Activated T-cell treated with anti-CD3 and anti-CD28 coated beads for 48 hours (primary cell): ENCODE results near the gene EPB41L5.
"Not testable (repeated sequence)": the region's sequence is repeated elsewhere in the genome, so short reads cannot be mapped to it uniquely, and the experiment has no call there.

ENCODE experiments used
- DNase-seq: peaks from one replicate; pipeline ENCODE4 v3.0.0-alpha.2; 2020; ENCODE audit warnings: low read depth

The EPB41L5 gene

GRCh38 chr2:120012771-120013596, at the start of gene EPB41L5:
Gene EPB41L5 (plus strand): TSS chr2:120013077. CDS start chr2:120019085, 6,008 bp downstream.
- DNase-seq = peak; percentile 79

GRCh38 chr2:119981896-119982295, 31.0 kb upstream of the EPB41L5 start:
- no peak for DNase-seq

- no peak for DNase-seq
Measured at GRCh38 chr2:119982506-119982905, 30.4 kb upstream of the EPB41L5 start.

- DNase-seq = no peak
Measured at GRCh38 chr2:119983108-119983507, 29.8 kb upstream of the EPB41L5 start.

GRCh38 chr2:119996148-119996547, 16.7 kb upstream of the EPB41L5 start:
- no peak for DNase-seq

GRCh38 chr2:119996896-119997891, 15.7 kb upstream of the EPB41L5 start:
- not testable (repeated sequence) for DNase-seq

GRCh38 chr2:120001471-120001870, 11.4 kb upstream of the EPB41L5 start:
- no peak for DNase-seq

- DNase-seq = no peak
Measured at GRCh38 chr2:120004254-120004653, 8.6 kb upstream of the EPB41L5 start.

- no peak for DNase-seq
Measured at GRCh38 chr2:120005834-120006521, 6.9 kb upstream of the EPB41L5 start.

- DNase-seq = no peak
Measured at GRCh38 chr2:120007851-120008250, 5.0 kb upstream of the EPB41L5 start.

GRCh38 chr2:120012363-120012762, 514 bp upstream of the EPB41L5 start:
- no peak for DNase-seq

GRCh38 chr2:120013597-120014223, 833 bp downstream of the EPB41L5 start:
- DNase-seq = no peak

GRCh38 chr2:120014226-120014980, 1.5 kb downstream of the EPB41L5 start:
- no peak for DNase-seq

- DNase-seq = no peak
Measured at GRCh38 chr2:120016800-120017199, 3.9 kb downstream of the EPB41L5 start.

- DNase-seq = no peak
Measured at GRCh38 chr2:120017201-120017600, 4.3 kb downstream of the EPB41L5 start.

- DNase-seq = no peak
Measured at GRCh38 chr2:120018549-120018948, 5.7 kb downstream of the EPB41L5 start.

GRCh38 chr2:120020554-120020953, 7.7 kb downstream of the EPB41L5 start:
- DNase-seq = no peak

- not testable (repeated sequence) for DNase-seq
Measured at GRCh38 chr2:120022505-120022904, 9.6 kb downstream of the EPB41L5 start.

- DNase-seq = no peak
Measured at GRCh38 chr2:120026890-120027289, 14.0 kb downstream of the EPB41L5 start.

- no peak for DNase-seq
Measured at GRCh38 chr2:120028795-120029194, 15.9 kb downstream of the EPB41L5 start.
